ENCODE data around the gene MICAL1. TPM values are rescaled to one million over a fixed set of nuclear protein-coding genes. Genes with fewer than 3 reads are reported as not detected.

Gene MICAL1
- total and polyA plus RNA-seq, 2 donors (not counting 1 experiment from before 2014, with no cell fraction given), result 202 to 319 TPM

DNA sequence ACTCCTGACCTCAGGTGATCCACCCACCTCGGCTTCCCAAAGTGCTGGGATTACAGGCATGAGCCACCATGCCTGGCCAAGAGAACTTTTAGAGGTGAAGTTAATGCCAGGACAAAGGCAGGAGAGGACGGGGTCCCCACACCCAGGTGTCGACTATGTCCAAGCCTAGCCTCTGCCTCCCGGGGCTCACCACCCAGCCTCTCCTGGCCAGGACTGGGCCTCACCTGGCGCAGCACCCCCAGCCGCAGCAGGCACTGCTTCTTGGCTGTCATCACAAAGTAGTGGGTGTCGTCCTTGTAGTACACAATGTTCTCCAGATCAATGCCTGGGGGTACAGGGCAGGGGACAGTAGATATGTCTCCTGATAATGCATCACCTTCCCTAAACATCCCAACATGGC, 4.2 kb downstream of the MICAL1 start:
- no peak for ATAC-seq (ENCODE audit: low read depth)
- Histone ChIP-seq H3K27me3 (replicated peaks in 1 of 4; ENCODE audit: control extremely low read depth in 1 of 4, control insufficient read depth in 3 of 4, insufficient read depth in 4 of 4, low read length in 3 of 4) (no peaks in the 10 kb centered on the region), H3K4me1 (ENCODE audit: control insufficient read depth in 2 of 2, insufficient read depth in 2 of 2, low read length in 2 of 2) (peaks cover 73 to 80% of the 10 kb centered on the region in 2 donors), H3K36me3 (replicated peaks in 1 of 2; ENCODE audit: control extremely low read depth in 1 of 2, control insufficient read depth in 1 of 2, extremely low read depth in 1 of 2, insufficient read depth in 2 of 2, low read length in 1 of 2) (peaks cover 0 to 38% of the 10 kb centered on the region in 2 experiments), H4K20me1 (ENCODE audit: control insufficient read depth, insufficient read depth, low read length, poor library complexity, severe bottlenecking) (peaks cover 9% of the 10 kb centered on the region), H2AFZ (ENCODE audit: insufficient read depth, low read depth, low read length, poor library complexity, severe bottlenecking) (no peak overlapping the region), H3K79me2 (ENCODE audit: control insufficient read depth, insufficient read depth, low read length) (peaks cover 43% of the 10 kb centered on the region), H3K9ac (ENCODE audit: low read length) (no peak overlapping the region), H3K4me3 (ENCODE audit: control extremely low read depth in 1 of 5, extremely low read depth in 1 of 5, insufficient read depth in 1 of 5, low read depth in 2 of 5, low read length in 4 of 5) (no peak overlapping the region), H3K27ac (ENCODE audit: low read length in 2 of 2) (peak overlapping the region in 1 of 2 donors; percentile 98), H3K4me2 (replicated peaks; ENCODE audit: low read depth, low read length, poor library complexity, severe bottlenecking) (peak overlapping the region; percentile 14), H3K9me3 (ENCODE audit: control extremely low read depth in 1 of 3, control insufficient read depth in 2 of 3, insufficient read depth in 1 of 3, low read length in 2 of 3) (no peaks in the 10 kb centered on the region)
- 100% methylated on average over 6 of the region's 7 CpGs for WGBS (ENCODE audit: insufficient coverage)
- CTCF ChIA-PET, result interaction anchor here (0.6 to 6.4 kb wide), 3 partner anchors 11 to 69 kb away, joined by 4 to 55 read pairs (median 4); partner anchors contain the start of genes CD164, PPIL6 and SMPD2
- Mint-ChIP-seq H3K4me1 (peaks cover 80% of the 10 kb centered on the region), H3K4me3 (peak overlapping the region; percentile 37), H3K27ac (peak overlapping the region; percentile 99), H3K27me3 (no peaks in the 10 kb centered on the region), H3K9me3 (ENCODE audit: insufficient read depth) (no peaks in the 10 kb centered on the region)
- POLR2A ChIA-PET, result interaction anchor here (3.7 to 5.5 kb wide), 2 partner anchors 7 to 10 kb away, joined by 21 to 26 read pairs; partner anchors contain the start of genes PPIL6 and SMPD2
- TF ChIP-seq EZH2 (IDR thresholded peaks at IDR 0.05; ENCODE audit: borderline replicate concordance, insufficient read depth, low read depth, low read length, poor library complexity, severe bottlenecking), result no peak
- DNase-seq, result peak; percentile 24
- intact Hi-C loops (cut with micrococcal nuclease), result loop anchor here (10.0 kb wide), 2 partner anchors 753 to 1423 kb away; partner anchors contain the start of gene AMD1

DNA sequence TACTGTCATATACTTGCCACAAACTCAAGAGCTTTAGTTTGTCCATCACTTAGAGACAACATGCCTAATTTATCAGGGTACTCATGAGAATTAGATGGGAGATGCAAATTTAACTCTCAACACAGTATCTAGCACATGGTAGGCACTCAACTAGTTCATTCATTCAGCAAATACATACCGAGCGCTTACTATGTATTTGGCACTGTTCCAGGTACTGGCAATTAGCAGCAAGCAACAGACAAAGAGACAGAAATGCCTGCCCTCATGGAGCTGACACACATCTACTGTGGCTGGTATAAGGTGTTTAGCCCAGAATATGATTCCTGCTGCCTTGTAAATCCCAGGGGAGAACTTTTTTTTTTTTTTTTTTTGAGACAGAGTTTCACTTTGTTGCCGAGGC, 4.8 kb downstream of the MICAL1 start:
- intact Hi-C loops (cut with micrococcal nuclease), result loop anchor here (10.0 kb wide), 2 partner anchors 754 to 1424 kb away; partner anchors contain the start of gene AMD1
- H3K4me1 ChIP-seq (ENCODE audit: control insufficient read depth in 2 of 2, insufficient read depth in 2 of 2, low read length in 2 of 2), result peaks cover 70 to 74% of the 10 kb centered on the region in 2 donors
- ATAC-seq (ENCODE audit: low read depth) (no peak), DNase-seq (peak; percentile 44)
- 90% methylated on average over 2 of the region's 3 CpGs for WGBS (ENCODE audit: insufficient coverage)
- TF ChIP-seq, protein P1, sequence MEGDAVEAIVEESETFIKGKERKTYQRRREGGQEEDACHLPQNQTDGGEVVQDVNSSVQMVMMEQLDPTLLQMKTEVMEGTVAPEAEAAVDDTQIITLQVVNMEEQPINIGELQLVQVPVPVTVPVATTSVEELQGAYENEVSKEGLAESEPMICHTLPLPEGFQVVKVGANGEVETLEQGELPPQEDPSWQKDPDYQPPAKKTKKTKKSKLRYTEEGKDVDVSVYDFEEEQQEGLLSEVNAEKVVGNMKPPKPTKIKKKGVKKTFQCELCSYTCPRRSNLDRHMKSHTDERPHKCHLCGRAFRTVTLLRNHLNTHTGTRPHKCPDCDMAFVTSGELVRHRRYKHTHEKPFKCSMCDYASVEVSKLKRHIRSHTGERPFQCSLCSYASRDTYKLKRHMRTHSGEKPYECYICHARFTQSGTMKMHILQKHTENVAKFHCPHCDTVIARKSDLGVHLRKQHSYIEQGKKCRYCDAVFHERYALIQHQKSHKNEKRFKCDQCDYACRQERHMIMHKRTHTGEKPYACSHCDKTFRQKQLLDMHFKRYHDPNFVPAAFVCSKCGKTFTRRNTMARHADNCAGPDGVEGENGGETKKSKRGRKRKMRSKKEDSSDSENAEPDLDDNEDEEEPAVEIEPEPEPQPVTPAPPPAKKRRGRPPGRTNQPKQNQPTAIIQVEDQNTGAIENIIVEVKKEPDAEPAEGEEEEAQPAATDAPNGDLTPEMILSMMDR (IDR thresholded peaks at IDR 0.05), result no peak
- no peak for TF ChIP-seq EZH2 (IDR thresholded peaks at IDR 0.05; ENCODE audit: borderline replicate concordance, insufficient read depth, low read depth, low read length, poor library complexity, severe bottlenecking)
- no peaks in the 10 kb centered on the region for H3K9me3 ChIP-seq (ENCODE audit: control extremely low read depth in 1 of 3, control insufficient read depth in 2 of 3, insufficient read depth in 1 of 3, low read length in 2 of 3)
- H3K4me3 Mint-ChIP-seq, result peak overlapping the region; percentile 47
- no peak overlapping the region for H3K9ac ChIP-seq (ENCODE audit: low read length)
- peaks cover 0 to 43% of the 10 kb centered on the region in 2 experiments for H3K36me3 ChIP-seq (replicated peaks in 1 of 2; ENCODE audit: control extremely low read depth in 1 of 2, control insufficient read depth in 1 of 2, extremely low read depth in 1 of 2, insufficient read depth in 2 of 2, low read length in 1 of 2)
- peaks cover 78% of the 10 kb centered on the region for H3K4me1 Mint-ChIP-seq
- peaks cover 9% of the 10 kb centered on the region for H4K20me1 ChIP-seq (ENCODE audit: control insufficient read depth, insufficient read depth, low read length, poor library complexity, severe bottlenecking)
- H3K4me3 ChIP-seq (ENCODE audit: control extremely low read depth in 1 of 5, extremely low read depth in 1 of 5, insufficient read depth in 1 of 5, low read depth in 2 of 5, low read length in 4 of 5), result no peak overlapping the region
- H3K27ac ChIP-seq (ENCODE audit: low read length in 2 of 2), result peak overlapping the region in 1 of 2 donors; percentile 76
- peak overlapping the region; percentile 79 for H3K27ac Mint-ChIP-seq
- peaks cover 37% of the 10 kb centered on the region for H3K79me2 ChIP-seq (ENCODE audit: control insufficient read depth, insufficient read depth, low read length)
- POLR2A ChIA-PET, result interaction anchor here (0.7 to 3.7 kb wide), 2 partner anchors 10 to 67 kb away, joined by 6 to 21 read pairs; partner anchors contain the start of genes PPIL6 and SMPD2
- no peaks in the 10 kb centered on the region for H3K27me3 ChIP-seq (replicated peaks in 1 of 4; ENCODE audit: control extremely low read depth in 1 of 4, control insufficient read depth in 3 of 4, insufficient read depth in 4 of 4, low read length in 3 of 4)
- CTCF ChIA-PET, result interaction anchor here (0.5 to 0.6 kb wide), 2 partner anchors 10 to 22 kb away, joined by 3 to 4 read pairs; no protein-coding TSS in a partner anchor
- no peaks in the 10 kb centered on the region for H3K9me3 Mint-ChIP-seq (ENCODE audit: insufficient read depth)
- H3K27me3 Mint-ChIP-seq, result no peaks in the 10 kb centered on the region
- no peak overlapping the region for H2AFZ ChIP-seq (ENCODE audit: insufficient read depth, low read depth, low read length, poor library complexity, severe bottlenecking)
- peak overlapping the region; percentile 65 for H3K4me2 ChIP-seq (replicated peaks; ENCODE audit: low read depth, low read length, poor library complexity, severe bottlenecking)

All from B cell (primary cell).